Measurements from ENCODE around the gene HOXB3. TPM values are rescaled to one million over a fixed set of nuclear protein-coding genes. Genes with fewer than 3 reads are reported as not detected.

The HOXB3 gene
- total RNA-seq, 4 donors from 2014 or later, result 10.8 to 34.9 (median 28.7) TPM

DNA sequence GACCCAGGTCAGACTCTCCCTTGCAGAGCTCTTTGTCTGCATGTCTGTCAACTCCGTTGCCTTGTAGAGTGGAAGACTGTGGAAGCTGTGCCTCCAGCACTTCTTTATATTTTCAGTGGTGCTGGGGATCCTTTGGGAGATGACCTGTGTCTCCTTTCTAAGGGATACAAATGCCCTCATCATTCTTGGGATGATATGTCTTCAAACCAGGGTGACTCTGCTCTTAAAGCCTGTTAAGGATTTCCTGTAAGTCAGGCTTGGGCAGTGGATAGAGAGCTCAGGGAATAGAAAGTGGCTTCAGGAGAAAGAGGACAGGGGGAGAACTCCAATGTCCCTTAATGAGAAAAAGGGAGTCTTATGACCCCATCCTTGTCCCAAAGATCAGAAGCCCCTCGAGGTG is 1.5 kb downstream of the HOXB3 start:
- Histone ChIP-seq H3K9me3 (no peaks in the 10 kb centered on the region), H3K4me1 (peaks cover 36 to 60% (median 50%) of the 10 kb centered on the region in 4 donors), H3K36me3 (no peaks in the 10 kb centered on the region), H3K27ac (replicated peaks in 1 of 4) (peak overlapping the region in 1 of 4 donors; percentile 91), H3K27me3 (peaks cover 0 to 21% (median 0%) of the 10 kb centered on the region in 4 donors), H3K4me3 (no peak overlapping the region)
- 50% methylated on average over 1 of the region's 2 CpGs for WGBS
- DNase-seq (ENCODE audit: extremely low spot score), result no peak
- intact Hi-C loops (cut with DNase I), result no loop called here
- TF ChIP-seq EP300 (IDR thresholded peaks at IDR 0.05) (no peak), CTCF (IDR thresholded peaks at IDR 0.05) (no peak), POLR2AphosphoS5 (IDR thresholded peaks at IDR 0.05) (no peak)

DNA sequence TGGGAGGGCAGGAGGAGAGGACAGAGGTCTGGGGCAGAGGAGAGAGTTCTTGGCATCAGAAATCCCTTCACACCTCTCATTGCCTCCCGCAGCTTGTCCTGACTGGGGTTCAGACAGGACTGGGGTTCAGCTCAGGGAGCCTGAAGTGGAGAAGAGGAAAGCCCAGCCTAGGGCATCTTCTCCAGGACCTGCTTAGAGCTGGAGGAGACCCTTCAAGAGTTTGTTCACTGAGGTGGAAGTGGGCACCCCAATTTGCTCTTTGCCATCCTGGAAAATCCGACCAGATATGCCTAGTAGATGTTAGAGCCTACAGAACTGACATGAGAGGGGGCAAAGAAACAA is 2.0 kb downstream of the HOXB3 start:
- H3K4me1 ChIP-seq, result peaks cover 33 to 60% (median 50%) of the 10 kb centered on the region in 4 donors
- H3K27me3 ChIP-seq, result peaks cover 0 to 17% (median 0%) of the 10 kb centered on the region in 4 donors
- no peaks in the 10 kb centered on the region for H3K9me3 ChIP-seq
- no peak overlapping the region for H3K4me3 ChIP-seq
- no peak for DNase-seq (ENCODE audit: extremely low spot score)
- no peak for TF ChIP-seq POLR2A (IDR thresholded peaks at IDR 0.05; ENCODE audit: low read depth)
- no peak for TF ChIP-seq EP300 (IDR thresholded peaks at IDR 0.05)
- no peak for TF ChIP-seq POLR2AphosphoS5 (IDR thresholded peaks at IDR 0.05)
- TF ChIP-seq CTCF (IDR thresholded peaks at IDR 0.05), result no peak
- H3K27ac ChIP-seq (replicated peaks in 1 of 4), result peak overlapping the region in 1 of 4 donors; percentile 91
- no peaks in the 10 kb centered on the region for H3K36me3 ChIP-seq
- intact Hi-C loops (cut with DNase I), result no loop called here
- 80% methylated on average over 2 of the region's 2 CpGs for WGBS

DNA sequence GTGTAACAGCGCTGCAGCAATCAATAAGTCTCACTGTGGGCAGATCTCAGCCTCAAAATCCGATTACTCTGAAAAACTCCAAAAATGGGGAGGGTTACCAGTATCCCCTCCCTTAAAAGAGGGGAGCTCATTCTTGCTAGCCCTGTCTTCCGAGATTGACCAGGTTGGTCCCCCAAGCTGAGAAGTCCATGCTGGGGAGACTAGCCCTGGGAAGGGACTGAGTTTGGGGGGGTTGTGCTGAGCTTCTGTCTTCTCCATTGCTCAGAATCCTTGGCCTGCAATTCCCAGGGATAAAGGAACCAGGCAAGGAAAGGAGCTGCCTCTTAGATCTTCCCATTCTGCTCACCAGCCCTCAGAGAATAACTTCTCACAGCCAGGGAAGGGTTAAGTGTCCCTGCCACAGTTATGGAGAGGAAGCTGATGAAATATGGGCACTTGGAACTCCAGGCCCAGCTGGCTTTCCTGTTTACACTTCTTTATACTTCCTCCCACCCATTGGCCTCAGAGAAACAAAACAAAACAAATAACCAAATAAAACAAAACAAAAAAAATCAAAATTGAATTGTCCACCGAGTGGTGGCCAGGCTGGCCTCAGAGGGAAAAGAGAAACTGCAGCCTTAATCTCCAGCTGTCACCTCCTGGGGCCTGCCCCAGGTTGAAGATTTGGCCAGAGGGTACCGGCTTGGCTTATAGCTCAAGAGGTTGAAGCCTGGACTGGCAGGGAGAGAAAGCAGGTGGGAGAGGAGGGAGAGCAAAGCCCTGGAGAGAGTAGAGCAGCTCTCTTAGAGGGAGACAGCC is 2.6 kb downstream of the HOXB3 start:
- 74% methylated on average over 5 of the region's 5 CpGs for WGBS
- peak overlapping the region; percentile 9 to 97 (median 72) for H3K27ac ChIP-seq (replicated peaks in 1 of 4)
- peak overlapping the region in 1 of 4 donors; percentile 74 for H3K4me3 ChIP-seq

GRCh38 chr17:48586355-48587258 is 3.4 kb downstream of the HOXB3 start:
- no peak for TF ChIP-seq EP300 (IDR thresholded peaks at IDR 0.05)
- TF ChIP-seq POLR2A (IDR thresholded peaks at IDR 0.05; ENCODE audit: low read depth), result no peak
- TF ChIP-seq POLR2AphosphoS5 (IDR thresholded peaks at IDR 0.05), result no peak
- no peak for TF ChIP-seq CTCF (IDR thresholded peaks at IDR 0.05)
- Histone ChIP-seq H3K4me1 (peaks cover 35 to 51% (median 45%) of the 10 kb centered on the region in 4 donors), H3K9me3 (no peaks in the 10 kb centered on the region), H3K36me3 (no peaks in the 10 kb centered on the region), H3K27me3 (peaks cover 0 to 3% (median 0%) of the 10 kb centered on the region in 4 donors), H3K27ac (replicated peaks in 1 of 4) (peak overlapping the region; percentile 91 to 97 (median 96)), H3K4me3 (peak overlapping the region; percentile 69 to 84 (median 72))
- intact Hi-C loops (cut with DNase I), result no loop called here
- DNase-seq (ENCODE audit: extremely low spot score), result no peak
- WGBS, result 61% methylated on average over 34 of the region's 34 CpGs

More for the DNA sequence above, 2.6 kb downstream of the HOXB3 start:
- Histone ChIP-seq H3K9me3 (no peaks in the 10 kb centered on the region), H3K36me3 (no peaks in the 10 kb centered on the region), H3K27me3 (peaks cover 0 to 12% (median 0%) of the 10 kb centered on the region in 4 donors), H3K4me1 (peaks cover 36 to 60% (median 50%) of the 10 kb centered on the region in 4 donors)
- DNase-seq (ENCODE audit: extremely low spot score), result no peak
- intact Hi-C loops (cut with DNase I), result no loop called here
- TF ChIP-seq EP300 (IDR thresholded peaks at IDR 0.05) (no peak), POLR2AphosphoS5 (IDR thresholded peaks at IDR 0.05) (no peak), CTCF (IDR thresholded peaks at IDR 0.05) (no peak), POLR2A (IDR thresholded peaks at IDR 0.05; ENCODE audit: low read depth) (no peak)
